Left ventricle myocardium inferior (tissue), 1 donor: ENCODE measurements around the gene LUZP2. TPM values are rescaled to one million over a fixed set of nuclear protein-coding genes. Genes with fewer than 3 reads are reported as not detected.

Experiments
- DNase-seq: peaks from one replicate; pipeline ENCODE4 v3.0.0-alpha.2; 2020
- H3K27ac ChIP-seq: fragments of 200-600 bp; replicated peaks from 2 replicates; pipeline ENCODE4 v1.8.0; 2021
- H3K27me3 ChIP-seq: fragments of 200-600 bp; 2 replicates; pipeline ENCODE4 v1.8.0; 2021; ENCODE audit warnings: low read depth
- H3K36me3 ChIP-seq: fragments of 200-600 bp; 2 replicates; pipeline ENCODE4 v1.8.0; 2021
- H3K4me1 ChIP-seq: fragments of 200-600 bp; 2 replicates; pipeline ENCODE4 v1.8.0; 2021
- H3K4me3 ChIP-seq: fragments of 200-600 bp; 2 replicates; pipeline ENCODE4 v1.8.0; 2021; ENCODE audit warnings: mild to moderate bottlenecking, moderate library complexity
- H3K9me3 ChIP-seq: fragments of 200-600 bp; replicated peaks from 2 replicates; pipeline ENCODE4 v1.8.0; 2021
- CTCF ChIP-seq: fragments of 200-600 bp; IDR thresholded peaks from 2 replicates; pipeline ENCODE4 v1.8.0; 2021; ENCODE audit warnings: antibody characterized with exemption, mild to moderate bottlenecking, borderline replicate concordance
- intact Hi-C: fragments of 100-400 bp; cut with micrococcal nuclease; formaldehyde crosslinking; loops from one replicate; pipeline ENCODE4 v1.11.0; 2022
- total RNA-seq: library from RNA; stranded (reverse); fragmentation: NEBNext Ultra II Directional; extraction: Animal tissue kit (Norgen Biotek cat#: 25700); gene quantifications from one replicate; pipeline ENCODE4 v1.2.1, GENCODE V29; 2021
- donor health status: DM: no; HTN: yes; CAD: no; lungs with severe emphysema.

Gene LUZP2
- total RNA-seq, 1 donor from 2014 or later, result not detected

GRCh38 chr11:24708616-24709015 is 211.8 kb downstream of the LUZP2 start:
- H3K9me3 ChIP-seq, result no peaks in the 10 kb centered on the region
- intact Hi-C loops, result no loop called here
- H3K36me3 ChIP-seq, result no peaks in the 10 kb centered on the region
- no peaks in the 10 kb centered on the region for H3K27me3 ChIP-seq
- H3K27ac ChIP-seq, result no peak overlapping the region
- no peak for TF ChIP-seq CTCF
- H3K4me1 ChIP-seq, result no peaks in the 10 kb centered on the region
- H3K4me3 ChIP-seq, result no peak overlapping the region
- no peak for DNase-seq

GRCh38 chr11:24709928-24710565 is 213.2 kb downstream of the LUZP2 start:
- Histone ChIP-seq H3K27ac (no peak overlapping the region), H3K4me1 (no peaks in the 10 kb centered on the region), H3K36me3 (no peaks in the 10 kb centered on the region), H3K27me3 (no peaks in the 10 kb centered on the region), H3K9me3 (no peaks in the 10 kb centered on the region), H3K4me3 (no peak overlapping the region)
- TF ChIP-seq CTCF, result no peak
- intact Hi-C loops, result no loop called here
- DNase-seq, result no peak

- Histone ChIP-seq H3K27me3 (no peaks in the 10 kb centered on the region), H3K36me3 (no peaks in the 10 kb centered on the region), H3K4me3 (no peak overlapping the region), H3K9me3 (no peaks in the 10 kb centered on the region), H3K27ac (no peak overlapping the region), H3K4me1 (no peaks in the 10 kb centered on the region)
- no peak for TF ChIP-seq CTCF
- DNase-seq, result no peak
- intact Hi-C loops, result no loop called here
Measured at GRCh38 chr11:24714601-24715000, 217.7 kb downstream of the LUZP2 start.

- no peak overlapping the region for H3K27ac ChIP-seq
- no peak for DNase-seq
- no peaks in the 10 kb centered on the region for H3K27me3 ChIP-seq
- no peaks in the 10 kb centered on the region for H3K36me3 ChIP-seq
- H3K9me3 ChIP-seq, result no peaks in the 10 kb centered on the region
- no peak overlapping the region for H3K4me3 ChIP-seq
- no peak for TF ChIP-seq CTCF
- no peaks in the 10 kb centered on the region for H3K4me1 ChIP-seq
- intact Hi-C loops, result no loop called here
Measured at GRCh38 chr11:24716403-24716802, 219.6 kb downstream of the LUZP2 start.

GRCh38 chr11:24723231-24723630 is 226.4 kb downstream of the LUZP2 start:
- H3K4me3 ChIP-seq, result no peak overlapping the region
- DNase-seq, result no peak
- H3K27ac ChIP-seq, result no peak overlapping the region
- no peak for TF ChIP-seq CTCF
- no peaks in the 10 kb centered on the region for H3K4me1 ChIP-seq
- H3K27me3 ChIP-seq, result no peaks in the 10 kb centered on the region
- no peaks in the 10 kb centered on the region for H3K36me3 ChIP-seq
- intact Hi-C loops, result no loop called here
- no peaks in the 10 kb centered on the region for H3K9me3 ChIP-seq

- no peak for TF ChIP-seq CTCF
- intact Hi-C loops, result no loop called here
- Histone ChIP-seq H3K9me3 (no peaks in the 10 kb centered on the region), H3K27me3 (no peaks in the 10 kb centered on the region), H3K27ac (no peak overlapping the region), H3K4me1 (no peaks in the 10 kb centered on the region), H3K4me3 (no peak overlapping the region), H3K36me3 (no peaks in the 10 kb centered on the region)
- no peak for DNase-seq
Measured at GRCh38 chr11:24731554-24731953, 234.7 kb downstream of the LUZP2 start.
